ENCODE data around the gene POU4F1.
A peak's percentile ranks its signal among the peaks of the same experiment; 100 is the strongest.

The POU4F1 gene

DNA sequence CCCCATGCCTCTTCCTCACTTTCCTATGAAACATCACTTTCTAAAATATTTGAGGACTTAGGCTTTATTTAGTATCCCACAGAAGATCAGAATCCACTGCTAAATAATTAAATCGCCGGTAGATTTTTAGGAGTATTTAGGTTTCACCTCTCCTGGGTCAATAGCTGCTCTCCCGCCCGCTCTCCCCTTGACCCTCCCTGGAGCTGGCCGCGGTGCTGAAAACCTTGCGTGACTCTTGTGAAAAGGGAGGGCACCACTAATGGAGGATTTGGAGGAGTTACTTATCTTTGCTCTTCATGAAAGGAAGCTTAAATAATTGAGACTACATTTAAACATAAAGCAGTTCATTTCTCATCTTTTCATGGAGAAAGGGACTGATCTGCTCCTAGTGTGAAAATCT is 14.1 kb downstream of the POU4F1 start:
- DNase-seq = peak in 1 of 2 donors; percentile 43

- no peak for DNase-seq
Measured at GRCh38 chr13:78587395-78587794, 16.0 kb downstream of the POU4F1 start.

- no peak for DNase-seq
Measured at GRCh38 chr13:78586706-78587105, 16.6 kb downstream of the POU4F1 start.

- peak; percentile 16 to 32 for DNase-seq
Measured at GRCh38 chr13:78576261-78576660, 27.1 kb downstream of the POU4F1 start.

DNA sequence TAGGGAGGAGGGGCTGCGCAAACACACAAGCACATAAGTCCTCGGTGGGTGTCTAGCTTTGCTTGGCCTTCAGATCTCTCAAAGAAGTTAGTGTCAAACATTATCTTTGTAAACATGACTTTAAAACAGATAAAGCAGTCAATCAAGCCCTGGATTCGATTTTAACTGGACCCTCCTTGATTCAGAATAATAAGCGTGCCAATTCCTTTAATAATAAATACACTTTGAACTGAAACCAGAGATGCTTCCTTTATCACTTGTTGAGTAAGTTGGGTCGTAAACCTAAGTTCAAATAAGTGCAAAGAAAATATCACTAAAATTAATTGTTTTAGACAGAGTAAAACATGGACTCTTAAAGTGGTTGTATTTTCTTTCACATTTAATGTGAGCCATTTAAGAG is 30.9 kb downstream of the POU4F1 start:
- no peak for DNase-seq

- DNase-seq = no peak
Measured at GRCh38 chr13:78569029-78569428, 34.3 kb downstream of the POU4F1 start.

GRCh38 chr13:78566631-78567030 is 36.7 kb downstream of the POU4F1 start:
- DNase-seq = no peak

DNA sequence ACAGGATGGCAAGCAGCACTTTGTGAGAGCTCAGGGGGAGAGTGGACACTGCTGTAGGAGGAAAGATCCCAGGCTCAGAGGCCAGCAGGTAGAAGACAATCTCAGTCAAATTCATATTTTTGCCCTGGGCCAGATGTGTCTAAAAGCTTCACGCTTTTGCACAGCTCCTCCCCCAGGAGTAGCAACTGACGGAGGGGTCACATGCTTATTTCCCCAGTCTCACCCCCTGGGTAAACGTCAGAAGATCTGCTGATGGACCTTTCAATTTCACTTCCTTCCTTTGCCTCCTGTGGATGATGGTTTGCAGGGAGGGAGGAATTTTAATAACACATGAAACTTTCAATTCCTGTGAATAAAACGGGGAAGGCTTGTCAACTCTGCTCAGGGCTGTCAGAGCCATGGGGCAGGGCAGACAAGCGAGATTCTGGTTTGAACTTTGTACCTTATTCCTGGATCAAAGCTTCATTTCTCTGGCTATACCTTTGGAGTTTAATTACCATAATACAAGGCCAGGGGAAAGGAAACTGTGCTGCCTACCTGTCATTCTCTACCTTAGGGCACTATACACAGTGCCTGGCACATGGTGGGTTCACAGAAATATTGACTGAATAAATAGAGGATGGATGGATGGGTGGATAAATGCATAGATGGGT is 41.0 kb downstream of the POU4F1 start:
- DNase-seq = no peak
